WTC11 (cell line): ENCODE results near the gene CD93.

ENCODE experiments used
- ARID4B ChIP-seq: sonication (generic); formaldehyde crosslinking; IDR thresholded peaks from 2 replicates; pipeline ENCODE4 v1.8.0; 2023; ENCODE audit warnings: missing genetic modification reagents, mild to moderate bottlenecking, borderline replicate concordance
- E2F4 ChIP-seq: sonication (generic); formaldehyde crosslinking; IDR thresholded peaks from 2 replicates; pipeline ENCODE4 v1.8.1; 2022; ENCODE audit warnings: low read depth, mild to moderate bottlenecking, moderate library complexity, missing genetic modification reagents, borderline replicate concordance
- GABPB1 ChIP-seq: sonication (generic); formaldehyde crosslinking; IDR thresholded peaks from 2 replicates; pipeline ENCODE4 v1.8.1; 2023; ENCODE audit warnings: mild to moderate bottlenecking, missing genetic modification reagents
- GTF2I ChIP-seq: fragments of 250-450 bp; sonication (Bioruptor Pico); conservative IDR thresholded peaks from 2 replicates; pipeline ENCODE4 v1.4.0; 2021; ENCODE audit warnings: mild to moderate bottlenecking
- NFATC4 ChIP-seq: fragments of 250-450 bp; sonication (Bioruptor Pico); IDR thresholded peaks from 2 replicates; pipeline ENCODE4 v1.9.0; 2021; ENCODE audit warnings: mild to moderate bottlenecking
- ZNF263 ChIP-seq: sonication (generic); formaldehyde crosslinking; IDR thresholded peaks from 2 replicates; pipeline ENCODE4 v1.8.1; 2022; ENCODE audit warnings: low read depth, mild to moderate bottlenecking, moderate library complexity, missing genetic modification reagents
- ZNF281 ChIP-seq: sonication (generic); formaldehyde crosslinking; IDR thresholded peaks from 2 replicates; pipeline ENCODE4 v1.8.0; 2023; ENCODE audit warnings: mild to moderate bottlenecking, missing genetic modification reagents
- TF ChIP-seq, protein P1 (sequence below): fragments of 200-600 bp; IDR thresholded peaks from 2 replicates; pipeline ENCODE4 v1.8.0; 2022; ENCODE audit warnings: antibody characterized with exemption

GRCh38 chr20:23039136-23039875 lies 46.8 kb downstream of the CD93 start:
- TF ChIP-seq, protein P1, sequence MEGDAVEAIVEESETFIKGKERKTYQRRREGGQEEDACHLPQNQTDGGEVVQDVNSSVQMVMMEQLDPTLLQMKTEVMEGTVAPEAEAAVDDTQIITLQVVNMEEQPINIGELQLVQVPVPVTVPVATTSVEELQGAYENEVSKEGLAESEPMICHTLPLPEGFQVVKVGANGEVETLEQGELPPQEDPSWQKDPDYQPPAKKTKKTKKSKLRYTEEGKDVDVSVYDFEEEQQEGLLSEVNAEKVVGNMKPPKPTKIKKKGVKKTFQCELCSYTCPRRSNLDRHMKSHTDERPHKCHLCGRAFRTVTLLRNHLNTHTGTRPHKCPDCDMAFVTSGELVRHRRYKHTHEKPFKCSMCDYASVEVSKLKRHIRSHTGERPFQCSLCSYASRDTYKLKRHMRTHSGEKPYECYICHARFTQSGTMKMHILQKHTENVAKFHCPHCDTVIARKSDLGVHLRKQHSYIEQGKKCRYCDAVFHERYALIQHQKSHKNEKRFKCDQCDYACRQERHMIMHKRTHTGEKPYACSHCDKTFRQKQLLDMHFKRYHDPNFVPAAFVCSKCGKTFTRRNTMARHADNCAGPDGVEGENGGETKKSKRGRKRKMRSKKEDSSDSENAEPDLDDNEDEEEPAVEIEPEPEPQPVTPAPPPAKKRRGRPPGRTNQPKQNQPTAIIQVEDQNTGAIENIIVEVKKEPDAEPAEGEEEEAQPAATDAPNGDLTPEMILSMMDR = no peak
- TF ChIP-seq ARID4B = no peak
- TF ChIP-seq GABPB1 (CRISPR knock-in tag) = no peak
- TF ChIP-seq ZNF281 = no peak
- no peak for TF ChIP-seq GTF2I (CRISPR knock-in tag)
- no peak for TF ChIP-seq E2F4
- TF ChIP-seq NFATC4 = no peak
- TF ChIP-seq ZNF263 (CRISPR knock-in tag) = no peak
